ENCODE data around the gene APP. TPM values are rescaled to one million over a fixed set of nuclear protein-coding genes. Genes with fewer than 3 reads are reported as not detected.
"Not testable (repeated sequence)": the region's sequence is repeated elsewhere in the genome, so short reads cannot be mapped to it uniquely, and the experiment has no call there.

The APP gene
- total RNA-seq, 1 donor from 2014 or later = 141 TPM

DNA sequence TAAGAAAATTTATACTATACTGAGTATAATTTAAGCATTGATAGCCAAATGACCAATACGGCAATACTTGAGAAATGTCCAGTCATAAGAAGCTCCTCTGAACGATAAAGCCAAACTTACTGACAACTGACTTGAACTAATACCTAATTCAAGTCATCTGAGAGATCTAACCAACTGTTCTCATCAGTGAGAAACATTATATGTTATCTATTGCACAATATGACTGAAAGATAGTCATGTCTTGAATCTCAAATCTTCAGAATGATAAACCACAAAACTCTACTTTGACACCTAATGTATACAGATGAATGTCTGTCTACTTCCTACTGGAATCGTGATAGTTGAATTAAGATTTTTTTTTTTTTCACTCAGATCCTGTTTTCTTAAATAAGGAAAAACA lies 39.0 kb downstream of the APP start:
- Histone ChIP-seq H3K36me3 (ENCODE audit: control insufficient read depth in 3 of 3, insufficient read depth in 3 of 3, low read length in 3 of 3) (no peaks in the 10 kb centered on the region), H3K4me3 (ENCODE audit: low read length in 3 of 3) (no peak overlapping the region), H3K27ac (ENCODE audit: low read depth, low read length) (no peak overlapping the region), H3K27me3 (ENCODE audit: control insufficient read depth in 3 of 3, insufficient read depth in 3 of 3, low read length in 3 of 3) (no peaks in the 10 kb centered on the region), H3K4me1 (ENCODE audit: control insufficient read depth in 3 of 3, insufficient read depth in 3 of 3, low read length in 3 of 3) (no peaks in the 10 kb centered on the region), H3K9ac (ENCODE audit: low read depth in 1 of 3, low read length in 3 of 3) (no peak overlapping the region), H3K9me3 (ENCODE audit: control insufficient read depth in 3 of 3, low read length in 3 of 3) (no peaks in the 10 kb centered on the region)

GRCh38 chr21:26131053-26131452 lies 39.5 kb downstream of the APP start:
- H3K4me3 ChIP-seq (ENCODE audit: low read length in 3 of 3); H3K27ac ChIP-seq (ENCODE audit: low read depth, low read length); H3K9ac ChIP-seq (ENCODE audit: low read depth in 1 of 3, low read length in 3 of 3); H3K9me3 ChIP-seq (ENCODE audit: control insufficient read depth in 3 of 3, low read length in 3 of 3); H3K27me3 ChIP-seq (ENCODE audit: control insufficient read depth in 3 of 3, insufficient read depth in 3 of 3, low read length in 3 of 3); H3K4me1 ChIP-seq (ENCODE audit: control insufficient read depth in 3 of 3, insufficient read depth in 3 of 3, low read length in 3 of 3); H3K36me3 ChIP-seq (ENCODE audit: control insufficient read depth in 3 of 3, insufficient read depth in 3 of 3, low read length in 3 of 3): not testable (repeated sequence)

- Histone ChIP-seq H3K36me3 (ENCODE audit: control insufficient read depth in 3 of 3, insufficient read depth in 3 of 3, low read length in 3 of 3) (no peaks in the 10 kb centered on the region), H3K27me3 (ENCODE audit: control insufficient read depth in 3 of 3, insufficient read depth in 3 of 3, low read length in 3 of 3) (no peaks in the 10 kb centered on the region), H3K4me1 (ENCODE audit: control insufficient read depth in 3 of 3, insufficient read depth in 3 of 3, low read length in 3 of 3) (peaks cover 0 to 2% (median 0%) of the 10 kb centered on the region in 3 donors), H3K9me3 (ENCODE audit: control insufficient read depth in 3 of 3, low read length in 3 of 3) (no peaks in the 10 kb centered on the region), H3K4me3 (ENCODE audit: low read length in 3 of 3) (no peak overlapping the region), H3K27ac (ENCODE audit: low read depth, low read length) (no peak overlapping the region), H3K9ac (ENCODE audit: low read depth in 1 of 3, low read length in 3 of 3) (no peak overlapping the region)
Observed at GRCh38 chr21:26130249-26130881, 40.2 kb downstream of the APP start.

GRCh38 chr21:26127918-26128317 lies 42.7 kb downstream of the APP start:
- Histone ChIP-seq H3K4me3 (ENCODE audit: low read length in 3 of 3) (peak overlapping the region in 1 of 3 donors; percentile 46), H3K9me3 (ENCODE audit: control insufficient read depth in 3 of 3, low read length in 3 of 3) (no peaks in the 10 kb centered on the region), H3K36me3 (ENCODE audit: control insufficient read depth in 3 of 3, insufficient read depth in 3 of 3, low read length in 3 of 3) (no peaks in the 10 kb centered on the region), H3K9ac (ENCODE audit: low read depth in 1 of 3, low read length in 3 of 3) (no peak overlapping the region), H3K27ac (ENCODE audit: low read depth, low read length) (no peak overlapping the region), H3K4me1 (ENCODE audit: control insufficient read depth in 3 of 3, insufficient read depth in 3 of 3, low read length in 3 of 3) (peaks cover 5 to 16% (median 8%) of the 10 kb centered on the region in 3 donors), H3K27me3 (ENCODE audit: control insufficient read depth in 3 of 3, insufficient read depth in 3 of 3, low read length in 3 of 3) (no peaks in the 10 kb centered on the region)

DNA sequence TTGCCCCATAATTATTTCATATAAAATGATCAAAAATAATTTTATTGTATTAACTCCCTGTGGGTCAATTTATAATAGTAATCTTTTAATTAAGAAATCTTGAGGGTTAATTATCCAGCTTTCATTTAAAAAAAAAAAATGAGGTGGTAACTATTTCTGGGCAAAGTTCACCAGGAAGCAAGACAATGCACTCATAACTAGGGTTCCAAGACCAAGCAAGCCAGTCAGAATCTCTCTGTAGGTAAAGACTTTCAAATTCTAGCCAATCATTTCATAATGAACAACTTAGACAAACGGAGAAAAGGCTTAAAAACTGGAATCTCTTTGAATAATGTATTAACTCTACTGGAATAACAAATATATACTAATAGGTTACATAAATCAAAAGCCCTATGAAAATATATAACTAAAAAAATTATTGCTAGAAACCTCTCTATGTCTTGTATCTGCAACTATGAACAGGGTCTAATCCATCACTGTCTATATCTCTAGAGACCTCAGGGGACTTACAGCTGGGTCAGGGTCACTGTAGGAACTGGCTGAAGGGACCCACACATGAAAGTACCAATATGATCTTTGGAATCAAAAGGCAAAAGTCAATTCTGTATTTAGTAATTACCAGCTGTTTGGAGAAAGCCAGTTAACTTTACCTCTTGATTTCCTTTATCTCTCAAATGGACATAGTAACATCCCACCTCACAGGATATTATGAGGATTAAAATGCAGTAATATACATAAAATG lies 43.3 kb downstream of the APP start:
- Histone ChIP-seq H3K9ac (ENCODE audit: low read depth in 1 of 3, low read length in 3 of 3) (no peak overlapping the region), H3K36me3 (ENCODE audit: control insufficient read depth in 3 of 3, insufficient read depth in 3 of 3, low read length in 3 of 3) (no peaks in the 10 kb centered on the region), H3K27me3 (ENCODE audit: control insufficient read depth in 3 of 3, insufficient read depth in 3 of 3, low read length in 3 of 3) (no peaks in the 10 kb centered on the region), H3K4me1 (ENCODE audit: control insufficient read depth in 3 of 3, insufficient read depth in 3 of 3, low read length in 3 of 3) (peaks cover 5 to 16% (median 8%) of the 10 kb centered on the region in 3 donors), H3K4me3 (ENCODE audit: low read length in 3 of 3) (no peak overlapping the region), H3K9me3 (ENCODE audit: control insufficient read depth in 3 of 3, low read length in 3 of 3) (no peaks in the 10 kb centered on the region), H3K27ac (ENCODE audit: low read depth, low read length) (no peak overlapping the region)

DNA sequence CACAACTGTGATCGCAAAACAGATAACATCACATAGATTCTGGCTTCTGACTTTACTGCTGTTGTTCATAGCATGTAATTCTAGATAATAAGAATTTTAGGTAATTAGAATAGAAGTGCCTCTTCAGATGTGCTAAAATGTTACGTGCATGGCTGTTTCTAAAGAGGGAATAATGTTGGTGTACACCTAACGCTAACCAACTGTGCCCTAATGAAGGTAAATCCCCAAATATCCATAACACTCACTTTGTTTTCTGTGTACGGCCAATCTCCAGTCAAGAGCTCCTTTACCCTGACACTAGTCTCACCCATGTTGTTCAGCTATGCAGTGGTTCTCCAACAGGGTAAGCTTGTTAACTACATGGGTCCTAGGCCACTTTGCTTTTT lies 44.4 kb downstream of the APP start:
- Histone ChIP-seq H3K9ac (ENCODE audit: low read depth in 1 of 3, low read length in 3 of 3) (no peak overlapping the region), H3K36me3 (ENCODE audit: control insufficient read depth in 3 of 3, insufficient read depth in 3 of 3, low read length in 3 of 3) (no peaks in the 10 kb centered on the region), H3K27ac (ENCODE audit: low read depth, low read length) (no peak overlapping the region), H3K4me3 (ENCODE audit: low read length in 3 of 3) (no peak overlapping the region), H3K4me1 (ENCODE audit: control insufficient read depth in 3 of 3, insufficient read depth in 3 of 3, low read length in 3 of 3) (peaks cover 5 to 16% (median 8%) of the 10 kb centered on the region in 3 donors), H3K9me3 (ENCODE audit: control insufficient read depth in 3 of 3, low read length in 3 of 3) (no peaks in the 10 kb centered on the region), H3K27me3 (ENCODE audit: control insufficient read depth in 3 of 3, insufficient read depth in 3 of 3, low read length in 3 of 3) (no peaks in the 10 kb centered on the region)

DNA sequence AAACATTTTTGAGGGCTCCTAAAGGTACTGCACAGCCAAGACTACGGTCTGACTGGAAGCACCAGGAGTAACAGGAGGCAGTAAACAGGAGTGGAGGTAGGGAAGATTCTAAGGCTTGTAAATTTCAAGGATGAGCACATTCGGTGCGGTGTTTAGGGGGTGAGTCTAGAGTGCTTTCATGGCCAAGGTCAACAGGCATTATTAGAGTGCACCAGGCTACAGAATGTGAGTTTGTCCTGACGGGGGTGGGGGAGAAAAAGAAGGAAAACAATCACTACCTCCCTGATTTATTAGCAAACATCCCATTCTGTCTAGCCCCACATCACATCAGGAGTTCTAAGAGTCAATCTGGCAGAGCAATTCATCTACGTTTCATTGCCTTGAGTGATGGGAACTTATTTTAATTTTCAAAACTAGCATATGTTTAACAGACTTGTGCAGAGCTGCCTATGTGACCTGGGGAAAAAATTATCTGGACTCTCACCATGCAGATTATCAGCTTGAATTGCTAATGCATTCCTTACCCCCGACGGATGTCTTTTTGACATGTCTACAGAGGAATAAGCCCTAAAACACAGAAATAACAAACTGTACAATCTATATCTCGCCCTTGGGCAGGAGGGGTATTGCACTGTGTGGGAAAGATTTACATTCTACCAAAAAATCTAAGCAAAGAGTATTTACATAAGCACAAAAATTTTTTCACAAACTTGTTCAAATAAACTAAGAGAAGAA lies 45.0 kb downstream of the APP start:
- Histone ChIP-seq H3K4me1 (ENCODE audit: control insufficient read depth in 3 of 3, insufficient read depth in 3 of 3, low read length in 3 of 3) (peaks cover 5 to 16% (median 8%) of the 10 kb centered on the region in 3 donors), H3K9me3 (ENCODE audit: control insufficient read depth in 3 of 3, low read length in 3 of 3) (no peaks in the 10 kb centered on the region), H3K36me3 (ENCODE audit: control insufficient read depth in 3 of 3, insufficient read depth in 3 of 3, low read length in 3 of 3) (no peaks in the 10 kb centered on the region), H3K4me3 (ENCODE audit: low read length in 3 of 3) (no peak overlapping the region), H3K27ac (ENCODE audit: low read depth, low read length) (no peak overlapping the region), H3K9ac (ENCODE audit: low read depth in 1 of 3, low read length in 3 of 3) (no peak overlapping the region), H3K27me3 (ENCODE audit: control insufficient read depth in 3 of 3, insufficient read depth in 3 of 3, low read length in 3 of 3) (no peaks in the 10 kb centered on the region)

DNA sequence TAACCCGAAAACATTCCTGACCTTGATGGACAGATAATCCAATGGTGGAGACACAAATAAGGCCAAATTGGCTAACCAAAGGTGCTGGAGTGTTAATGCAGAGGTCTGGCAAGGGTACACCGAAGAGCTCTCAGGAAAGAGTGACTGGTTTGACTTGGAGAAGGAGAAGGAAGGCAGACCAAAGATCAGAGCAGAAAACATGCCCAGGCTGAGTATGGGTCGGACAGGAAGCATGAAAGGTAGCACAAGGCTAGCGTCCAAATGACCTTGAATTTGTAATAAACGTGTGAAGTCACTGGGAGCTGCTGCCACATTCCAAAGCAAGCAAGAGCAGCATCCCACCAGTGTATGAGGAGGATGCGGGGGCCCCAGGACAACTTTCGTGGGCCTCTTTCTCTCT lies 45.7 kb downstream of the APP start:
- Histone ChIP-seq H3K9ac (ENCODE audit: low read depth in 1 of 3, low read length in 3 of 3) (no peak overlapping the region), H3K27me3 (ENCODE audit: control insufficient read depth in 3 of 3, insufficient read depth in 3 of 3, low read length in 3 of 3) (no peaks in the 10 kb centered on the region), H3K36me3 (ENCODE audit: control insufficient read depth in 3 of 3, insufficient read depth in 3 of 3, low read length in 3 of 3) (no peaks in the 10 kb centered on the region), H3K9me3 (ENCODE audit: control insufficient read depth in 3 of 3, low read length in 3 of 3) (no peaks in the 10 kb centered on the region), H3K4me3 (ENCODE audit: low read length in 3 of 3) (peak overlapping the region in 2 of 3 donors; percentile 12 to 38), H3K27ac (ENCODE audit: low read depth, low read length) (no peak overlapping the region), H3K4me1 (ENCODE audit: control insufficient read depth in 3 of 3, insufficient read depth in 3 of 3, low read length in 3 of 3) (peaks cover 5 to 16% (median 8%) of the 10 kb centered on the region in 3 donors)

DNA sequence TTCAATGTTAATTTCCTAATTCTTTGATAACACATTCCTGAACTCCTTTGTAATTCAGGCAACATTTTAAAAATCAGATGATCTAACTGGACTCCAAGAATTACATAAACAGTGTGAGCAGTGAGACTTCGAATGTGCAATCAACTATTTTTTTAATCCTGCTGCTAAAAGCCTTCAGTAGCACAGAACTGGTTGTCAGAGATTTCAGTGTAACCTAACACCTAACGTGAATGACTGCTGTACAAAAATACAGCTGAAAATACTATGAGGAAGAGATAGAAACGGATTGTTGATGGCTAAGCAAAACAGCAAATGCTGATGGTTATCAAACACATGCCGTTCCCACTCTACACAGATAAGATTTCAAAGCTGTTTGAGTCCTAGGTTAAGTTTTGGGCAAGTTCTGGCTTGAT lies 46.1 kb downstream of the APP start:
- peaks cover 5 to 16% (median 8%) of the 10 kb centered on the region in 3 donors for H3K4me1 ChIP-seq (ENCODE audit: control insufficient read depth in 3 of 3, insufficient read depth in 3 of 3, low read length in 3 of 3)
- no peaks in the 10 kb centered on the region for H3K27me3 ChIP-seq (ENCODE audit: control insufficient read depth in 3 of 3, insufficient read depth in 3 of 3, low read length in 3 of 3)
- H3K27ac ChIP-seq (ENCODE audit: low read depth, low read length) = no peak overlapping the region
- peak overlapping the region in 2 of 3 donors; percentile 12 to 38 for H3K4me3 ChIP-seq (ENCODE audit: low read length in 3 of 3)
- no peaks in the 10 kb centered on the region for H3K36me3 ChIP-seq (ENCODE audit: control insufficient read depth in 3 of 3, insufficient read depth in 3 of 3, low read length in 3 of 3)
- no peak overlapping the region for H3K9ac ChIP-seq (ENCODE audit: low read depth in 1 of 3, low read length in 3 of 3)
- no peaks in the 10 kb centered on the region for H3K9me3 ChIP-seq (ENCODE audit: control insufficient read depth in 3 of 3, low read length in 3 of 3)

- Histone ChIP-seq H3K27me3 (ENCODE audit: control insufficient read depth in 3 of 3, insufficient read depth in 3 of 3, low read length in 3 of 3) (no peaks in the 10 kb centered on the region), H3K9me3 (ENCODE audit: control insufficient read depth in 3 of 3, low read length in 3 of 3) (no peaks in the 10 kb centered on the region), H3K36me3 (ENCODE audit: control insufficient read depth in 3 of 3, insufficient read depth in 3 of 3, low read length in 3 of 3) (no peaks in the 10 kb centered on the region), H3K9ac (ENCODE audit: low read depth in 1 of 3, low read length in 3 of 3) (no peak overlapping the region), H3K4me3 (ENCODE audit: low read length in 3 of 3) (no peak overlapping the region), H3K4me1 (ENCODE audit: control insufficient read depth in 3 of 3, insufficient read depth in 3 of 3, low read length in 3 of 3) (peaks cover 5 to 16% (median 8%) of the 10 kb centered on the region in 3 donors), H3K27ac (ENCODE audit: low read depth, low read length) (no peak overlapping the region)
Observed at GRCh38 chr21:26123012-26123411, 47.6 kb downstream of the APP start.

All from skeletal muscle tissue (tissue), 4 donors.